AG04449 (cell line): ENCODE results near the gene GPN1.
"Not testable (repeated sequence)": the region's sequence is repeated elsewhere in the genome, so short reads cannot be mapped to it uniquely, and the experiment has no call there.

ENCODE experiments used
- CTCF ChIA-PET: fragments of 350-600 bp; formaldehyde crosslinking; extraction: SDS; loops from one replicate; lab custom pipeline; 2021; ENCODE audit warnings: antibody characterized with exemption; lab: Yijun Ruan, JAX
- POLR2A ChIA-PET: fragments of 400-600, 350-600 bp; formaldehyde crosslinking; extraction: SDS; loops from one replicate; lab custom pipeline; 2020; ENCODE audit warnings: antibody characterized with exemption, inconsistent platforms; lab: Yijun Ruan, JAX
- DNase-seq: peaks from one replicate; pipeline ENCODE4 v3.0.0-alpha.2; 2010; ENCODE audit warnings: low read depth, low spot score
- H3K4me3 ChIP-seq: 2 replicates; pipeline ENCODE4 v1.5.1; 2011; ENCODE audit warnings: low read depth, mild to moderate bottlenecking, control low read depth, low read length
- TF ChIP-seq, protein P1 (sequence below): IDR thresholded peaks from one replicate; pipeline ENCODE4 v1.5.1; 2011; ENCODE audit warnings: mild to moderate bottlenecking, moderate library complexity, low read length, control low read depth, inconsistent platforms; ENCODE audit not compliant: insufficient read depth; ENCODE audit errors: missing control alignments

GPN1 gene

DNA sequence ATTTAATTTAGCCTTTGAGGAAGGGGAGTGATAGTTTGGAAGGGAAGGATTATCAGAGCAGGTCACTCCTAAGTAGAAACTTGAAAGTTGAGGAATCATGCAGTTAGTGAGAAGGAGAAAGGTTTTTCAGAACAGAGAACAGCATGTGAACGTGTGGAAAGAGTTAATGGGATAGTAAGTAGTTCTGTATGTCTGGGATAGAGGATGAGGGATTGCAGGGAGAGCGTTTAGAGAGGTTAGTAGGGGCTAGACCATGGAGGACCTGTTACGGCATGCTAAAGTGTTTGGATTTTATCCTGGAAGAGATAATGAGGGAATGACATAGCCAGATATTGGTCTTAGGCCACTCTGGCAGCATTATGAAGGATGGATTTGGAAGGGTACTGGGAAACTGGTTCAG lies 44.3 kb upstream of the GPN1 start:
- no peak for DNase-seq
- no peak overlapping the region for H3K4me3 ChIP-seq
- TF ChIP-seq, protein P1, sequence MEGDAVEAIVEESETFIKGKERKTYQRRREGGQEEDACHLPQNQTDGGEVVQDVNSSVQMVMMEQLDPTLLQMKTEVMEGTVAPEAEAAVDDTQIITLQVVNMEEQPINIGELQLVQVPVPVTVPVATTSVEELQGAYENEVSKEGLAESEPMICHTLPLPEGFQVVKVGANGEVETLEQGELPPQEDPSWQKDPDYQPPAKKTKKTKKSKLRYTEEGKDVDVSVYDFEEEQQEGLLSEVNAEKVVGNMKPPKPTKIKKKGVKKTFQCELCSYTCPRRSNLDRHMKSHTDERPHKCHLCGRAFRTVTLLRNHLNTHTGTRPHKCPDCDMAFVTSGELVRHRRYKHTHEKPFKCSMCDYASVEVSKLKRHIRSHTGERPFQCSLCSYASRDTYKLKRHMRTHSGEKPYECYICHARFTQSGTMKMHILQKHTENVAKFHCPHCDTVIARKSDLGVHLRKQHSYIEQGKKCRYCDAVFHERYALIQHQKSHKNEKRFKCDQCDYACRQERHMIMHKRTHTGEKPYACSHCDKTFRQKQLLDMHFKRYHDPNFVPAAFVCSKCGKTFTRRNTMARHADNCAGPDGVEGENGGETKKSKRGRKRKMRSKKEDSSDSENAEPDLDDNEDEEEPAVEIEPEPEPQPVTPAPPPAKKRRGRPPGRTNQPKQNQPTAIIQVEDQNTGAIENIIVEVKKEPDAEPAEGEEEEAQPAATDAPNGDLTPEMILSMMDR: no peak
- CTCF ChIA-PET: interaction anchor here (0.9 kb wide), 1 partner anchor 58 kb away, joined by 3 read pairs; no protein-coding TSS in a partner anchor
- POLR2A ChIA-PET: no interaction called here

DNA sequence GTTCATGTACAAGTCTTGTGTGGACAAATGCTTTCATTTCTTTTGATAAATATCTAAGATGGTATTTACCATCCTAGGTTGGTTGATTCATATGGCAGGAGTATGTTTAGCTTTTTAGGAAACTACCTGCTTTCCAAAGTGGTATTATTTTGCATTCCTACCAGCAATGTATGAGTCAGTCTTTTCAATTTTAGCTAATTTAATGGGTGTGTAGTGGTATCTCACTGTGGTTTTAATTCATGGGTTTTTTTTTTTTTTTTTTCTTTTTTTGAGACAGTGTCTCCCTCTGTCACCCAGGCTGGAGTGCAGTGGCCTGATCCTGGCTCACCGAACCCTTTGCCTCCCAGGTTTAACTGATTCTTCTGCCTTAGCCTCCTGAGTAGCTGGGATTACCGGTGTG lies 41.8 kb upstream of the GPN1 start:
- CTCF ChIA-PET: no interaction called here
- POLR2A ChIA-PET: no interaction called here

DNA sequence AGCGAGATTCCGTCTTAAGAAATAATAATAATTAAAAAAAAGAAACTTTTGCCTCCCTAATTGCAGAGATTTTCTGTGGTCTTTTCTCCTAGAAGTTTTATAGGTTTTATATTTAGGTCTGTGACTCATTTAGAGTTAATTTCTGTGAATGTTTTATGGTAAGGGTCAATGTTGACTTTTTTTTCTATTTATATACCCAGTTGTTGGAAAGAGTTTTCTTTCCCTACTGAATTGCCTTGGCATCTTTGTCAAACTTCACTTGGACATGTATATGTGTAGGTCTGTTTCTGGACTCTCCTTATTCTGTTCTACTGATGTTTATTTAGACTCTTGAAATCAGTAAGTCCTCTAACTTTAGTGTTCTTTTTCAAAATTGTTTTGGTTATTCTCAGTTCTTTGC lies 40.5 kb upstream of the GPN1 start:
- CTCF ChIA-PET: no interaction called here
- H3K4me3 ChIP-seq: no peak overlapping the region
- TF ChIP-seq, protein P1: no peak
- POLR2A ChIA-PET: no interaction called here
- no peak for DNase-seq

More for the DNA sequence above, 41.8 kb upstream of the GPN1 start:
- no peak for DNase-seq
- H3K4me3 ChIP-seq: no peak overlapping the region
- TF ChIP-seq, protein P1: no peak

DNA sequence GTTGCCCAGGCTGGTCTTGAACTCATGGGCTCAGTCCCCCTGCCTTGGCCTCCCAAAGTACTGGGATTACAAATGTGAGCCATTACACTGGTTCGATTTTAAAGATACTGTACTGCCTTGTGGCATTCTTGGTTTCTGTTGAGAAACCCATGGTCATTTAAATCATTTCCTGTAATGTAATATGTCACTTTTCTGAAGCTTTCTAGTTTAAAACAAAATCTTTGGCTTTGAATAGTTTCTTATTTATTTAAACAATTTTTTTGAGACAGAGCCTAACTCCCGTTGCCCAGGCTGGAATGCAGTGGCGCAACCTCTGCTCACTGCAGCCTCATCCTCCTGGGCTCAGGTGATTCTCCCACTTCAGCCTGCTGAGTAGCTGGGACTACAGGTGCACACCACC lies 37.1 kb upstream of the GPN1 start:
- TF ChIP-seq, protein P1: no peak
- ChIA-PET POLR2A (no interaction called here), CTCF (interaction anchor here (2.0 kb wide), 1 partner anchor 13 kb away, joined by 5 read pairs; no protein-coding TSS in a partner anchor)
- DNase-seq: no peak
- no peak overlapping the region for H3K4me3 ChIP-seq

DNA sequence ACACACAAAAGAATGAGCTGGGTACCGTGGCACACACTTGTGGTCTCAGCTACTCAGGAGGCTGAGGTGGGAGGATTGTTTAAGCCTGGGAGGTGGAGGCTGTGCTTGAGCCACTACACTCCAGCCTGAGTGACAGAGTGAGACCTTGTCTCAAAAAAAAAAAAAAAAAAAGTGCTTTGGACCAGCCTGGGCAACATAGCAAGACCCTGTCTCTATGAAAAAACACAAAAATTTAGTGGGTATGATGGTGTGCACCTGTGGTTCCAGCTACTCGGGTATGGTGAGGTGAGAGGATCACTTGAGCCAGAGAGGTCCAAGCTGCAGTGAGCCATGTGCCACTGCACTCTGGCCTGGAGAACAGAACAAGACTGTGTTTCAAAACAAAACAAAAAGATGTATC lies 35.6 kb upstream of the GPN1 start:
- POLR2A ChIA-PET: no interaction called here
- H3K4me3 ChIP-seq: no peak overlapping the region
- no peak for DNase-seq
- CTCF ChIA-PET: no interaction called here
- TF ChIP-seq, protein P1: no peak

DNA sequence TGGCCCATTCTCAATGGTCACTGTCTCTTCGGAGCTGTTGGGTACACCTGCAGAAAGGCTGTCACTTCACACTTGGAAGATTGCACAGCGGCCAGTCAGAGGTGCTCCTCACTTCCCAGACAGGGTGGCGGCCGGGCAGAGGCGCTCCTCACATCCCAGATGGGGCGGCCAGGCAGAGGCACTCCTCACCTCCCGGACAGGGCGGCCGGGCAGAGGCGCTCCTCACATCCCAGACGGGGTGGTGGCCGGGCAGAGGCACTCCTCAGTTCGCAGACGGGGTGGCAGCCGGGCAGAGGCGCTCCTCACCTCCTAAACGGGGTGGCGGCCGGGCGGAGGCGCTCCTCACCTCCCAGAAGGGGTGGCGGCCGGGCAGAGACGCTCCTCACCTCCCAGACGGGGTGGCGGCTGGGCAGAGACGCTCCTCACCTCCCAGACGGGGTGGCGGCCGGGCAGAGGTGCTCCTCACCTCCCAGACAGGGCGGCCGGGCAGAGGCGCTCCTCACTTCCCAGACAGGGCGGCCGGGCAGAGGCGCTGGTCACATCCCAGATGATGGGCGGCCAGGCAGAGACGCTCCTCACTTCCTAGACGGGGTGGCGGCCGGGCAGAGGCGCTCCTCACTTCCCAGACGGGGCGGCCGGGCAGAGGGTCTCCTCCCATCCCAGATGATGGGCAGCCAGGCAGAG lies 34.7 kb upstream of the GPN1 start:
- CTCF ChIA-PET, DNase-seq, POLR2A ChIA-PET, H3K4me3 ChIP-seq: not testable (repeated sequence)

DNA sequence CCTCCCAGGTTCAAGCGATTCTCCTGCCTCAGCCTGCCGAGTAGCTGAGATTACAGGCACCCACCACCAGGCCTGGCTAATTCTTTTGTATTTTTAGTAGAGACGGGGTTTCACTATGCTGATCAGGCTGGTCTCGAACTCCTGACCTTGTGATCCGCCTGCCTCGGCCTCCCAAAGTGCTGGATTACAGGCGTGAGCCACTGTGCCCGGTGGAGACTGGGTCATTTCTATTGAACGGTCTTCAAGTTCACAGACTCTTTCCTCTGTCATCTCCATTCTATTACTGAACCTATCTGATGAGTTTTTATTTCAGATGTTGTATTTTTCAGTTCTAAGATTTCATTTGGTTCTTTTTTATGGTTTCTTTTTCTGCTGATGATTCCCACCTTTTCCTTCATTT lies 33.4 kb upstream of the GPN1 start:
- POLR2A ChIA-PET, DNase-seq, H3K4me3 ChIP-seq, CTCF ChIA-PET: not testable (repeated sequence)
